H1 (cell line): ENCODE results near the gene USP49. TPM values are rescaled to one million over a fixed set of nuclear protein-coding genes. Genes with fewer than 3 reads are reported as not detected.

ENCODE experiments used
- CTCF ChIA-PET: fragments of 300-600 bp; sonication (Branson Sonifier 250); formaldehyde crosslinking; loops from one replicate; lab custom pipeline; 2021; ENCODE audit not compliant: partially characterized antibody; lab: Charles Lee
- POLR2A ChIA-PET: fragments of 300-600 bp; sonication (Branson Sonifier 250); formaldehyde crosslinking; loops from one replicate; lab custom pipeline; 2021; ENCODE audit warnings: inconsistent platforms; ENCODE audit not compliant: partially characterized antibody; lab: Charles Lee
- DNase-seq, 2 experiments: peaks; one replicate each; pipeline versions ENCODE4 v3.0.0 to v3.0.0-alpha.2; 2010 to 2022; ENCODE audit warnings: low spot score in 2 of 2, low read depth in 1 of 2, mixed read lengths in 1 of 2
- FAIRE-seq: peaks from 2 replicates; lab custom pipeline; 2011; peaks lifted over from hg19 to GRCh38; lab: Jason Lieb, UNC
- H2AFZ ChIP-seq: 2 replicates; pipeline ENCODE4 v1.8.1; 2012; ENCODE audit warnings: low read length, inconsistent platforms
- H2AK5ac ChIP-seq: 2 replicates; pipeline ENCODE4 v1.6.1; 2013; ENCODE audit warnings: low read depth, low read length
- H2BK120ac ChIP-seq: replicated peaks from 2 replicates; pipeline ENCODE3; 2013; ENCODE audit warnings: low read depth, low read length, inconsistent platforms
- H2BK12ac ChIP-seq: 2 replicates; pipeline ENCODE4 v1.6.1; 2013; ENCODE audit warnings: low read depth, low read length
- H2BK15ac ChIP-seq: 2 replicates; pipeline ENCODE4 v1.6.1; 2013; ENCODE audit warnings: low read length
- H2BK20ac ChIP-seq: 2 replicates; pipeline ENCODE4 v1.6.1; 2013; ENCODE audit warnings: low read length
- H2BK5ac ChIP-seq: 2 replicates; pipeline ENCODE4 v1.6.1; 2013; ENCODE audit warnings: low read depth, low read length
- H3K14ac ChIP-seq: 2 replicates; pipeline ENCODE4 v1.6.1; 2013; ENCODE audit warnings: inconsistent platforms; ENCODE audit not compliant: insufficient read length
- H3K18ac ChIP-seq: 2 replicates; pipeline ENCODE4 v1.6.1; 2013; ENCODE audit warnings: low read length; ENCODE audit errors: extremely low read depth
- H3K23ac ChIP-seq: 2 replicates; pipeline ENCODE4 v1.6.1; 2013; ENCODE audit warnings: inconsistent platforms; ENCODE audit not compliant: insufficient read length
- H3K23me2 ChIP-seq: 2 replicates; pipeline ENCODE4 v1.6.1; 2013; ENCODE audit warnings: low read depth, low read length
- H3K27ac ChIP-seq: 2 replicates; pipeline ENCODE4 v1.6.1; 2011; ENCODE audit warnings: low read depth, low read length, inconsistent platforms
- H3K27me3 ChIP-seq, 4 experiments: replicated peaks in 1 of 4; 1 replicate in 1 of 4; 2 replicates in 3 of 4; pipeline versions ENCODE4 v1.6.1 to v1.8.1; 2011 to 2013; ENCODE audit warnings: low read length in 3 of 4, mild to moderate bottlenecking in 3 of 4, inconsistent platforms in 2 of 4, mixed read lengths in 2 of 4, moderate library complexity in 1 of 4; ENCODE audit not compliant: control insufficient read depth in 3 of 4, insufficient read depth in 3 of 4; ENCODE audit errors: extremely low read depth in 1 of 4
- H3K36me3 ChIP-seq, 4 experiments: 2 replicates each; pipeline versions ENCODE4 v1.6.1 to v1.8.1; 2011 to 2013; ENCODE audit warnings: mild to moderate bottlenecking in 4 of 4, low read length in 3 of 4, moderate library complexity in 2 of 4, control low read depth in 1 of 4, inconsistent platforms in 1 of 4; ENCODE audit not compliant: insufficient read depth in 4 of 4, control insufficient read depth in 2 of 4
- H3K4ac ChIP-seq: replicated peaks from 2 replicates; pipeline ENCODE3; 2013; ENCODE audit warnings: low read length, low read depth, mixed read lengths, inconsistent platforms; ENCODE audit not compliant: insufficient read length
- H3K4me1 ChIP-seq, 4 experiments: replicated peaks in 1 of 4; 1 replicate in 1 of 4; 2 replicates in 3 of 4; pipeline versions ENCODE4 v1.6.1 to v1.8.1; 2011 to 2013; ENCODE audit warnings: low read length in 3 of 4, inconsistent platforms in 2 of 4, mixed read lengths in 1 of 4; ENCODE audit not compliant: insufficient read depth in 4 of 4, control insufficient read depth in 3 of 4
- H3K4me2 ChIP-seq, 2 experiments: 2 replicates each; pipeline versions ENCODE4 v1.6.1 to v1.8.1; 2011 to 2013; ENCODE audit warnings: low read depth in 2 of 2, low read length in 2 of 2, control low read depth in 1 of 2, inconsistent platforms in 1 of 2, mild to moderate bottlenecking in 1 of 2; ENCODE audit not compliant: insufficient read depth in 1 of 2
- H3K4me3 ChIP-seq, 4 experiments: fragments of 200-600, 300-600 bp in 1 of 4; sonication (generic), shearing (Covaris generic), sonication (Bioruptor Twin) in 1 of 4; 2 replicates each; pipeline versions ENCODE4 v1.5.1 to v1.8.1; 2011 to 2016; ENCODE audit warnings: low read length in 4 of 4, low read depth in 3 of 4, control low read depth in 2 of 4, inconsistent platforms in 2 of 4, mild to moderate bottlenecking in 2 of 4, mixed read lengths in 1 of 4, moderate library complexity in 1 of 4; ENCODE audit not compliant: insufficient read depth in 2 of 4; ENCODE audit errors: extremely low read depth in 1 of 4
- H3K56ac ChIP-seq: replicated peaks from 2 replicates; pipeline ENCODE3; 2013; ENCODE audit warnings: low read depth, mild to moderate bottlenecking, mixed read lengths, low read length, inconsistent platforms; ENCODE audit not compliant: insufficient read length
- H3K79me1 ChIP-seq: 2 replicates; pipeline ENCODE4 v1.6.1; 2013; ENCODE audit warnings: low read depth, low read length, control low read depth
- H3K79me2 ChIP-seq, 2 experiments: 2 replicates each; pipeline versions ENCODE4 v1.6.1 to v1.8.1; 2012 to 2013; ENCODE audit warnings: low read length in 2 of 2, mild to moderate bottlenecking in 2 of 2, inconsistent platforms in 1 of 2; ENCODE audit not compliant: insufficient read depth in 2 of 2, control insufficient read depth in 1 of 2
- H3K9ac ChIP-seq, 4 experiments: replicated peaks in 1 of 4; 1 replicate in 1 of 4; 2 replicates in 3 of 4; pipeline versions ENCODE4 v1.6.1 to v1.8.1; 2011 to 2013; ENCODE audit warnings: low read depth in 3 of 4, low read length in 3 of 4, control low read depth in 2 of 4, mild to moderate bottlenecking in 2 of 4, moderate library complexity in 2 of 4, inconsistent platforms in 1 of 4; ENCODE audit errors: extremely low read depth in 1 of 4
- H3K9me3 ChIP-seq, 2 experiments: 2 replicates each; pipeline versions ENCODE4 v1.6.1 to v1.8.1; 2012 to 2013; ENCODE audit warnings: mild to moderate bottlenecking in 2 of 2, moderate library complexity in 2 of 2, control low read depth in 1 of 2, inconsistent platforms in 1 of 2, low read depth in 1 of 2, low read length in 1 of 2, mixed read lengths in 1 of 2; ENCODE audit not compliant: insufficient read depth in 2 of 2
- H4K20me1 ChIP-seq, 2 experiments: replicated peaks in 1 of 2; 2 replicates each; pipeline versions ENCODE3 to v1.8.1; 2011 to 2013; ENCODE audit warnings: inconsistent platforms in 2 of 2, low read length in 2 of 2, mild to moderate bottlenecking in 1 of 2; ENCODE audit not compliant: insufficient read depth in 2 of 2, control insufficient read depth in 1 of 2
- H4K5ac ChIP-seq: 2 replicates; pipeline ENCODE4 v1.6.1; 2013; ENCODE audit warnings: low read length, low read depth, mixed read lengths, inconsistent platforms; ENCODE audit not compliant: insufficient read length
- H4K8ac ChIP-seq: 2 replicates; pipeline ENCODE4 v1.8.0; 2013; ENCODE audit warnings: mild to moderate bottlenecking, moderate library complexity, low read length, inconsistent platforms; ENCODE audit not compliant: insufficient read depth; ENCODE audit errors: extremely low read depth
- H4K91ac ChIP-seq: replicated peaks from 2 replicates; pipeline ENCODE3; 2013; ENCODE audit warnings: low read length, mixed read lengths, inconsistent platforms; ENCODE audit not compliant: insufficient read length
- ASH2L ChIP-seq: fragments of 200-600, 300-600 bp; sonication (generic); IDR thresholded peaks from one replicate; pipeline ENCODE4 v1.7.1; 2017; ENCODE audit warnings: low read length
- BCL11A ChIP-seq, 2 experiments: IDR thresholded peaks; one replicate each; pipeline ENCODE4 v1.6.1; 2011; ENCODE audit warnings: low read depth in 2 of 2, low read length in 2 of 2, mild to moderate bottlenecking in 2 of 2
- HDAC6 ChIP-seq: IDR thresholded peaks from one replicate; pipeline ENCODE4 v1.7.1; 2012; ENCODE audit warnings: low read depth, mild to moderate bottlenecking, inconsistent platforms, low read length, moderate library complexity
- JUN ChIP-seq: IDR thresholded peaks from 2 replicates; pipeline ENCODE4 v1.6.1; 2011; ENCODE audit warnings: low read depth, mild to moderate bottlenecking, improper control_type of control experiment, low read length
- NRF1 ChIP-seq: IDR thresholded peaks from 2 replicates; pipeline ENCODE4 v1.6.1; 2011; ENCODE audit warnings: mild to moderate bottlenecking, low read depth, low read length, improper control_type of control experiment
- RBBP5 ChIP-seq: IDR thresholded peaks from 2 replicates; pipeline ENCODE4 v1.7.1; 2012; ENCODE audit warnings: low read depth, mild to moderate bottlenecking, inconsistent platforms, low read length, moderate library complexity, borderline replicate concordance
- SUZ12 ChIP-seq: fragments of 200-600 bp; sonication (generic); IDR thresholded peaks from 2 replicates; pipeline ENCODE4 v1.6.1; 2012; ENCODE audit warnings: mild to moderate bottlenecking, inconsistent platforms, low read length, moderate library complexity, mixed read lengths
- TAF7 ChIP-seq: optimal IDR thresholded peaks from 2 replicates; pipeline ENCODE3; 2011; ENCODE audit warnings: low read depth, mild to moderate bottlenecking, inconsistent platforms, low read length, moderate library complexity, borderline replicate concordance
- TCF12 ChIP-seq: IDR thresholded peaks from 2 replicates; pipeline ENCODE4 v1.6.1; 2011; ENCODE audit warnings: low read depth, mild to moderate bottlenecking, low read length
- WGBS, 2 experiments: shearing (Covaris generic) in 1 of 2; methylation state at CpG; one replicate each; pipeline versions ENCODE4 v1.1.6 to v1.1.7; 2013 to 2015; ENCODE audit warnings: low lambda C conversion rate in 2 of 2, mixed read lengths in 2 of 2, inconsistent platforms in 1 of 2, low coverage in 1 of 2, missing lambda C conversion rate in 1 of 2; ENCODE audit not compliant: insufficient replicate concordance in 2 of 2, insufficient coverage in 1 of 2, insufficient read length in 1 of 2; ENCODE audit errors: extremely low coverage in 1 of 2, missing lambda C conversion rate in 1 of 2; 5-methylcytosine and 5-hydroxymethylcytosine counted together
- polyA plus RNA-seq, 7 experiments: library from polyadenylated mRNA; depleted of rRNA in 3 of 7; stranded (reverse) in 5 of 7; unstranded in 2 of 7; fragments of >200 nt in 5 of 7; fragments of 200-250 nt in 2 of 7; gene quantifications; 1 replicate in 5 of 7; 2 replicates in 1 of 7; 4 replicates in 1 of 7; pipeline versions ENCODE4 v1.2.1 to v1.2.3, GENCODE V29; 2011 to 2013; ENCODE audit warnings: missing spikeins in 2 of 7, mixed read lengths in 2 of 7
- total RNA-seq: library from RNA; stranded (reverse); fragmentation: NEBNext Ultra II Directional; extraction: Animal tissue kit (Norgen Biotek cat#: 25700); gene quantifications from 2 replicates; pipeline ENCODE4 v1.2.1, GENCODE V29; 2021

USP49 gene
- total and polyA plus RNA-seq, 2 of the 8 experiments (the other 6 are each of a cell fraction or from before 2014, with no cell fraction given): 6.9 to 24.4 TPM

GRCh38 chr6:41836660-41837052 is 58.5 kb downstream of the USP49 start:
- H3K23ac ChIP-seq: no peak overlapping the region

More at GRCh38 chr6:41836660-41837052, 58.5 kb downstream of the USP49 start:
- Histone ChIP-seq H3K18ac (no peak overlapping the region), H3K9ac (no peak overlapping the region), H2BK20ac (no peak overlapping the region), H3K14ac (no peak overlapping the region), H2BK12ac (no peak overlapping the region), H3K79me1 (no peaks in the 10 kb centered on the region), H3K4me1 (no peaks in the 10 kb centered on the region), H2BK5ac (no peak overlapping the region), H3K4me2 (no peak overlapping the region), H3K27ac (no peak overlapping the region), H3K4ac (no peak overlapping the region), H3K56ac (no peak overlapping the region), H3K27me3 (no peaks in the 10 kb centered on the region), H4K8ac (no peak overlapping the region), H2BK15ac (no peak overlapping the region), H2AFZ (no peak overlapping the region), H3K79me2 (no peaks in the 10 kb centered on the region; a peak in 1 of 4 replicates), H2BK120ac (no peak overlapping the region), H4K91ac (no peak overlapping the region), H3K4me3 (no peak overlapping the region)
- DNase-seq: no peak
- 90% methylated on average over 2 of the region's 2 CpGs; no CpG with 5 or more reads in 1 of the 2 experiments for WGBS, 2 experiments
- POLR2A ChIA-PET: no interaction called here
- no peak for TF ChIP-seq ASH2L
- no peak for TF ChIP-seq TAF7
- no peak for TF ChIP-seq TCF12
- no peak for TF ChIP-seq JUN
- no peak for TF ChIP-seq SUZ12
- no peak for TF ChIP-seq BCL11A (IDR thresholded peaks at IDR 0.05; ENCODE audit: low read depth in 2 of 2, low read length in 2 of 2)
- no peak for TF ChIP-seq HDAC6
- no peak for TF ChIP-seq NRF1
- TF ChIP-seq RBBP5: no peak
- TF ChIP-seq, all 59 proteins: peak for 0
- FAIRE-seq: no peak
- no peak overlapping the region for H4K5ac ChIP-seq
- no peaks in the 10 kb centered on the region for H3K9me3 ChIP-seq
- H3K23me2 ChIP-seq: no peaks in the 10 kb centered on the region
- peaks cover 0 to 1% of the 10 kb centered on the region in 2 experiments for H4K20me1 ChIP-seq
- CTCF ChIA-PET: interaction anchor here (1.8 to 3.1 kb wide), 2 partner anchors 12 to 84 kb away, joined by 3 to 19 read pairs; partner anchors contain the start of gene MED20
- H2AK5ac ChIP-seq: no peak overlapping the region
- H3K36me3 ChIP-seq: no peaks in the 10 kb centered on the region
